GM12874 (cell line): ENCODE results near the gene POFUT2.

Source experiments
- TF ChIP-seq, protein P1 (sequence below): IDR thresholded peaks from 2 replicates; pipeline ENCODE4 v1.5.1; 2011; ENCODE audit warnings: low read depth, mild to moderate bottlenecking, control low read depth, low read length, moderate library complexity; ENCODE audit not compliant: insufficient read depth

The POFUT2 gene

DNA sequence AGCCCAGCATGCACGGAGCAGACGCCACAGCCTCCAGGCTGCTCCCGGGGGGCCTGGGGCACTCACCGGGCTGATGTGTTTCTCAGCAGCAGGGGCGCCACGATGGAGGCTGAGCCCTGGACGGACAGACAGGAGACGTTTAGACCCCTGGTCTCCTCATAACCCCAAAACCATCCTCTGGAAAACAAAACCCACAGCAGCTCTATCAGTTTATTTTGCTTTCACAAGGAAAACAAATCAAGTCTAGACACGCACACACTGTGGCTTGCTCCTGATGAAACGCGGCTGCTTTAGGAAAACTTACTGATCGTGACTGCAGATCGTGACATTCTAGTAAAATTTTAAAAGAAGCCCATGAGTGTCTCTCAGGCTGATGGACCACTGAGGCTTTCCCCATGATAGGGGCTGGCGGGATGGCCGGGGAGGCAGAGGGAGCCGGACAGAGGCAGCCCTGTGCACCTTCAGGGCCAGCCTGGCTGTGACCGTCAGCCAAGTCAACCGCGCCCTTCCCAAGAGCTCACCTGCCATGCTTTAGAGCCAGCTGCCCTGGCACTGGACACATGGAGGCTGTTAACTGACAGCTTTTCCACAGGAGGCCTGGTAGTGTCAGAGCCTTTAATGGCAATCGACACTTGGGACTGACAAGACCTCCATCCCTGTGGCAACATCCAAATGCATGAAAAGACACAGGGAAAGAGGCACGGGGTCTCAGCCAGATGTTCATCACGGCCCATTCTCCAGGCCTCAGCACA, 5.2 kb downstream of the POFUT2 start:
- TF ChIP-seq, protein P1, sequence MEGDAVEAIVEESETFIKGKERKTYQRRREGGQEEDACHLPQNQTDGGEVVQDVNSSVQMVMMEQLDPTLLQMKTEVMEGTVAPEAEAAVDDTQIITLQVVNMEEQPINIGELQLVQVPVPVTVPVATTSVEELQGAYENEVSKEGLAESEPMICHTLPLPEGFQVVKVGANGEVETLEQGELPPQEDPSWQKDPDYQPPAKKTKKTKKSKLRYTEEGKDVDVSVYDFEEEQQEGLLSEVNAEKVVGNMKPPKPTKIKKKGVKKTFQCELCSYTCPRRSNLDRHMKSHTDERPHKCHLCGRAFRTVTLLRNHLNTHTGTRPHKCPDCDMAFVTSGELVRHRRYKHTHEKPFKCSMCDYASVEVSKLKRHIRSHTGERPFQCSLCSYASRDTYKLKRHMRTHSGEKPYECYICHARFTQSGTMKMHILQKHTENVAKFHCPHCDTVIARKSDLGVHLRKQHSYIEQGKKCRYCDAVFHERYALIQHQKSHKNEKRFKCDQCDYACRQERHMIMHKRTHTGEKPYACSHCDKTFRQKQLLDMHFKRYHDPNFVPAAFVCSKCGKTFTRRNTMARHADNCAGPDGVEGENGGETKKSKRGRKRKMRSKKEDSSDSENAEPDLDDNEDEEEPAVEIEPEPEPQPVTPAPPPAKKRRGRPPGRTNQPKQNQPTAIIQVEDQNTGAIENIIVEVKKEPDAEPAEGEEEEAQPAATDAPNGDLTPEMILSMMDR: no peak

DNA sequence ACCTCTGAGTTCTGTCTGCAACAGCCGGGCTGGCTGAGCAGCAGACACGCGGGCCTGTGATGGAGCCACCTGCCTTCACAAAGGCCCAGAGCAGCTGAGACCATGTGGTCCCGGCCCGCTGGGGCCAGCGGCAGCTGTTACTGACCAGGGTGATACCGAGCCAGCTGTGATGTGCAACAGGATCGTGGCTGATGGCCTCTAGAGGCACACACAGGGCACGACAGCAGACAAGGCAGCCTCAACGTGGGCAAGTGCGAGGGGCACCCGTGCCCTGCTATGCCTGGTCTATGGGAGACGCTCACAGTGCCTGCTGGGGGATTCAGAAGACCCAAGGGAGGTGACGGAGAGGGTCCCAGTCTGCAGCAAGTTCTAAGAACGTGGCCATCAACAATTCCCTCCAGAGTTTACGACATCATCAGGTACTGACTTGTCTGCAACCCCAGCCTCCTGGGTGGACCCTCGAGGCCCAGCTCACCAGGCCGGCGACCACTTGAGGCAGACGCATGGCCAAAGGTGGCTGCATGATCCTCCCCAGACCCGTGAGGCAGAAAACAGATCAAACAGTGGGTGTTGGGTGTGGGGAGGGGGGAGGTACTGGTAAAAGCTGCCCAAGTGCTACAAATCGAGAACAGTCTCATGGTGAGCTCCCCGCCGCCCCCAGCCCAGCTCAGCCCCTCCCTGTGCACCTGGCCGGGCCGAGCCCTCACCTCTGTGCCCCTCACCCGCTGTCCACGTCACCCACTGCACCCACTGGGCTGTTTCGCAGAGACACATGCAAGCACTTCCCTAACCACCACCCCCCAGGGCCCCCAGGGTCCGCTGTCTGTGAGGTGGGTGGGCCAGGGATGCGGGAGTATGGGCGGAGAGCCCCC, 6.0 kb downstream of the POFUT2 start:
- TF ChIP-seq, protein P1: no peak

DNA sequence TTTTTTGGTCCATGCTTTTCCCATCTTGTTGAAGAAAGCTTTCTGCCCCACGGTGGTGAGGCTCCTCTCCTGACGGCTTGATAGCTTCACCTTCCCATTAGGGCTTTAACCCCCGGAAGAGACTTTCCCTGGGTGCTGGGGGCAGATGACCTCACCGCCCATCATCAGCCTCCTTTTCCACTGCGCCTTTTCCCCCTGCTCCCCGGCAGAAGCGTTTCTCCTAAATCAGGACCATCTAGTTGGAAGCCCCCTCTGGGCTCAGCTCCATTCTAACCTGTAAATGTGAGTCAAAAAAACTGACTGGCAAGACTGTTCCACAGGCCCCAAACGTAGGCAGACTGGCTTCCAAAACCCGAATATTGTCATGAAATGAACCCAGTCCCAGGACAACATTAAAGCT, 6.7 kb downstream of the POFUT2 start:
- TF ChIP-seq, protein P1: no peak

DNA sequence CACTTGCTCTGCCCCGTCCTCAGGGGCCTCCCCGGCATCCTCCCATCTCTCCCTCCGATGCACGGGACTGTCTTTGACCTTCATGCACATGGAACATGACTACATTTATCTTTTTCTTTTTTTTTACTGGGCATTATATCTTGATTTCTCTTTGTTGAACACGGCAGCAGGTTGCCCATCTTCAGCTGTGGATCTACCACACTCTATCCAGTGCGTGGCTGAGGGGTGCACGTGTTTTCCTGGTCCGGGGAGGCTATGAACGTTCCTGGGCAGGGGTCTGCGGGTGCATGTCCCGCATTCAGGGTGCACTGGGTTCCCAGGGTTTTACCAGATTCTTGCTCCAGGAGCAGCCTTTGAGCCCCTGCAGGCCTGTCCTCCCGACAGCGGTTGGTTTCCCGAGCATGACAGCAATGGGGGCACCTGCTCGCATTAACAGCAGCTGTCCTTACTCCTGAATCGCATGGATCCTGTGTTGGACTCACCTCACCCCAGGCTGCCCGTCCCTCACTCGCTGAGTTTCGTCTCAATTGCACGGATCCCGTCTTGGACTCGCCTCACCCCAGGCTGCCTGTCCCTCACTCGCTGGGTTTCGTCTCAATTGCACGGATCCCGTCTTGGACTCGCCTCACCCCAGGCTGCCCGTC, 7.4 kb downstream of the POFUT2 start:
- TF ChIP-seq, protein P1: no peak

DNA sequence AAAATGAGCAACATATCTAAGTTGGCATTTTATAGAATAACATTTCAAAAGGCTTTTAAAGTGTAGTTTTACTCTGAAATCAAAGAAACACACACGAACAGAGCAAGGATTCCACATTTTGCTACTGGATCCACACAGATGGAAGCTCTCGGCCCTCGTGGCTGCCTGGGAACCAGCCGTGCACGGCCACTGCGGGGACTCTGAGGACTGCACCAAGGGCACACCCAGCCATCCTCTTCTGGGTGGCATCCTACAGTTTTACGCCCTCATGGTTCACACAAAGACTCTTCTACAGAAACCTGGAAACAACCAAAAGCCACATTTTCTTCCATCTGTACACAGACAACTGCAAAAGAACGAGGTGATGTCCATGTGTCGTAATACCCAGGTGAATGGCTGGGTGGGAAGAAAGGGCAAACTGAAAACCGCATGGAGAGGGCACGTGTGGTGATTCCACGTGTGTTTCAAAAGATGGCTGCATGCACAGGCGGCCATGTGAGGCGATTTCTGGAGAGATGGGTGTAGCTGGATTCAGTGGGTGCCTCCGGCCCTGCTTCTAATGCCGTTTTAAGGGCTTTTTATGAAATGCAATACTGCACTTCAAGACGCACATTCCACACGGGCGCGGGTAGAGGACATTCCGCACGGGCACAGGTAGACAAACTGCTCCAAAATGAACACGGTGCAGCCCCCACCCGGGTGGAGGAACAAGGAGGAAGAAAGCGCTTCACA, 8.1 kb downstream of the POFUT2 start:
- TF ChIP-seq, protein P1: no peak

DNA sequence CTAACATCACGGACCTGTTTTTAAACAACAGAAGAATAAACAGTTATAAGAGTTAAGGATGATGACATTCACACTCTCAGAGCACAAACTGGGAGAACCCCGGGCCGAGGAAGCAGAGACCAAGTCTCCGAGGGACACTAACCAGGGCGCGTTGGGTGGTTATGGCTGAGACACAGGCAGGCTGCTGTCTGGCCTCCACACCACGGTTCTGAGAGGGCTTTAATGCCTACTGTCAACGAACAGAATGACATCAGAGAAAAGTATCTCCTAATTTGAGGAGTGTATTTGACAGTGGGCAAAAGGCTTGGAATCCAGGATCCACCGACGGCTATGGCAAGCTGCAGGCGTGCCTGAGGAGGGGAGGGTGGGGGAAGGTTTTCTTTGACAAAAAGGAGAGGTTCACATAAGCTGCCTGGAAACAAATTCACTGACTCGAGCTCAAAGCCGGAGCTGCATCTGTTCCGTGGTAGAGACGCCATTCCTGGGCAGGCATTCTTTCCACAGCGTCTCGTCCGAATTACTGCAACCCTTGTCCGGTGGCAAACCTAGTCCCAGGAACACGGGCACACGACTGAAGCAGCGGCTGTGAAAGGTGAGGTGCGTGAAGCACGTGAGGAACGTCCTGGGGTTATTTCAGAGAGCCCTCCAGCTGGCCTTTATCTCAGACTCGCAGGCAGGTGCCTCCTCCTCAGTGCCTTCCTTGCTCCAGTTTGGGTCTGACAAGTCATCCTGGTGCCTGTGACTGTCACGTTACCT, 9.4 kb downstream of the POFUT2 start:
- TF ChIP-seq, protein P1: no peak
